HG03460 (cell line): ENCODE data around the gene RELN.
"Not testable (repeated sequence)": the region's sequence is repeated elsewhere in the genome, so short reads cannot be mapped to it uniquely, and the experiment has no call there.

Source experiments
- ATAC-seq: cut with Tn5 transposase; IDR thresholded peaks from one replicate; pipeline ENCODE4 v1.9.1; 2021; ENCODE audit not compliant: unreplicated experiment

RELN gene

DNA sequence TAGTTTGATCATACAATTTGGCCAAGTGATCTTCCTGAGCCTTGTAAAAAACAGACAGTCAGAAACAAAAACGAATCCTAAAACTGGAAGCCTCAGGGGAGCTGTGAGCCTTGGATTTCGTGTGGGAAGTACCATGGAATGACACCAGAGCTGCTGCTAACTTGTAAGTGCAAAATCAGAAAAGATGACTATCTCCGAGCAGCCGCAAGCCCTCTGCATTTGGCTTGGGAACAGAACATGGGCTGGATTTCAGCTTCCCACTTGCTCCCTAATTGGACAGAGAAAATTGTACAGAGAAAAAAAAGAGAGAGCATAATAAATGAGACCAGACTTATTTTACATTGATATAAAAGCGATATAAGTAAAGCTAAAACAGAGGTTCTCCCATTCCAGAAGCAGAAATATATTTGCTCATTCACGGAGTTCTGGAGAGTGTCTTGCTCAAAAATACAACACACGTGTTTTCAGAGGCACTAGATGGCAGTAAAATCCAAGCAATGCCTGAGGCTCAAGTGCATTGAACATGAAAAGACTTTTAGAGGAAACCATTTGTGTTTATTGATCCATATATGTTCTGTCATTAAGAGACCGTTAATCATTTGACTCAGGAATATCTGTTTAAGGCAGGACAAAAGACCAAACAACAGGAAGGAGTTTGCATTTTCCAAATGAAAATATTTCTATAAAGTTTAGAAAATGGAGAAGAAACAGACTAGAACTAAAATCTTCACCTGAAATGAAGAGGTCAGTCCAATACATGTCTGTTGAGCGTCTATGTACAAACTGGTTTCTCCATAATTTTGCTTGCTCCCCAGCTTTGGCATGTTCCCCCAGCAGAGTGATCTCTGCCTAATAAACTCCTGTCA lies 465.2 kb downstream of the RELN start:
- ATAC-seq = no peak

DNA sequence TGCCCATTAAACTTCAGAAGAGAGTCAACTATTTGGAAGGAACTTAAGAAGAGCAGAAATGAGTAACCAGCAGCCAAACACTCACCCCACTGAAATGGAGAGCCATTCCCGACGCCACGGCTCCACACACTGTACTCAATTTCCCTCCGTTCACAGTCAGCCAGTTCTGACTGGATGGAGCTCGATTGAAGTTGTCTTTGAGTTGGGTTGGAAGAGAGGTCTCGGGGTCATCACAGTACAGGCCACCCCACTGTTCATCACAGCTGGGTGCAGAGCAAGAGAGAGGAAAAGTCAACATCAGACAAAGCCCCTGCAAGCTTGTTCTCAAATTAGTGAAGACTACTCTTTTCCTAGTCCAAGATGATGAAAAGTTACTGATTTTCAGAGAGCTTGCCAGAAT lies 467.5 kb downstream of the RELN start:
- ATAC-seq = no peak

DNA sequence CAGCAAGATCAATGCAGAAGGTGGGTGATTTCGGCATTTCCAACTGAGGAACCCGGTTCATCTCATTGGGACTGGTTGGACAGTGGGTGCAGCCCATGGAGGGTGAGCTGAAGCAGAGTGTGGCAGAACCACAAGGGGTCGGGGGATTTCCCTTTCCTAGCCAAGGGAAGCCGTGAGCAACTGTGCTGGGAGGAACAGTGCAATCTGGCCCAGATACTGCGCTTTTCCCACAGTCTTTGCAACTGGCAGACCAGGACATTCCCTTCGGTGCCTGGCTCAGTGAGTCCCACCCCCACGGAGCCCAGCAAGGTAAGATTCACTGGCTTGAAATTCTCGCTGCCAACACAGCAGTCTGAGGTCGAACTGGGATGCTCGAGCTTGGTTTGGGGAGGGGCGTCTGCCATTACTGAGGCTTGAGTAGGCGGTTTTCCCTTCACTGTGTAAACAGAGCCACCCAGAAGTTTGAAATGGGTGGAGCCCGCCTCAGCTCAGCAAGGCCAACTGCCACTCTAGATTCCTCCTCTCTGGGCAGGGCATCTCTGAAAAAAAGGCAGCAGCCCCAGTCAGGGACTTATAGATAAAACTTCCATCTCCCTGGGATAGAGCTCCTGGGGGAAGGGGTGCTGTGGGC lies 484.8 kb downstream of the RELN start:
- ATAC-seq = no peak

DNA sequence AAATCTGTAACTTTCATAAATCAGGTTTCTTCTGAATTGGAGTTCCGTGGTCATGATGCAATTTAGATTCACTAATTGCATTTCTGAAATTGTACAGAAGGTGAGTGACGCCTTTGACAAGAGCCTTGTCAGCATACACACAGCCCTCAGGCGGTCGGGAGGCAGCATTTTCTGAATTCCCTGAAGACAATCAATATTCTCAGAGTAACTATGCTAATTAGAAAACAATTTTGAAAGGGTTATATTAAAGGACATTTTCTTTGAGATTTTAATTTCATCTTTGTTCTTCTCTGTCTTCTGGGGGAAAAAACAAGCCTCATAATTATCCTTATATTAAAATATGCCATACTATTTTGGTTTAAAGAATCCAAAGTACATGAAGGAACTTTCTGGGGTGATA lies 488.3 kb downstream of the RELN start:
- ATAC-seq = no peak

DNA sequence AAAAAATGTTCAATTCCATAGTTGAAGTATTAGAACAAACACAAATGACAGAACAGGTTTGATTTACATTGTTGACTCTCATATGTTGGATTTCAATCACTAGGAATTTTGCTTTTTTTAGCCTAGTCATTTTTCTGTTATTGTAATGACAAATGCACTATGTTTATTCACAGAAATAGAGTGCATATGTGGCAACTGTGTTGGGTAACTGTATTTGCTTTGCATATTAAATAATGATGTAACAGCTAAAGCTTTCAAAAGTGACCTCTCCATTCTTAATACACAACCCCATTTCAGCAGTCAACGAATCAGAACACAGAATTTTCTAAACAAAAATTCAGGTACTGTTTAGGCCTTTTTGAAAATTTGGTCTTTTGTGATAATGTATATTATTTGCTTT lies 489.5 kb downstream of the RELN start:
- no peak for ATAC-seq

DNA sequence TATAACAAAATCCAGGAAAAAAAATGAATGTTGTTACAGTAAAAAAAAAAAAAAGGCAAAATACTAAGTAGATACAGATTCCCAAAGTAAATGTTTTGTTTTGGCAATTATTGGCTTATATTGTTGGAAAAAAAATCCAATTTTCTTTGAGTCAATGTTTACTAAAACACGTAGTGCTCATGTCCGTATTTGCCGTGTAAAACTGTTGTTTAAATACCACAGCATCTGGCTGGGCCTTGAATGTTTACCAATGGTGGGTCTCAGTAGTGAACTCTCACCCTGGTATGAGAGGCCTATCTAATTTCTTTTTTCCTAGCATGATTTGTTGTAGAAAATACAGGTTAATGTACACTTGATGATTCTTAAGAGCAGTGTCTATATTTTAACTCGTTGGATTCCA lies 502.0 kb downstream of the RELN start:
- no peak for ATAC-seq

DNA sequence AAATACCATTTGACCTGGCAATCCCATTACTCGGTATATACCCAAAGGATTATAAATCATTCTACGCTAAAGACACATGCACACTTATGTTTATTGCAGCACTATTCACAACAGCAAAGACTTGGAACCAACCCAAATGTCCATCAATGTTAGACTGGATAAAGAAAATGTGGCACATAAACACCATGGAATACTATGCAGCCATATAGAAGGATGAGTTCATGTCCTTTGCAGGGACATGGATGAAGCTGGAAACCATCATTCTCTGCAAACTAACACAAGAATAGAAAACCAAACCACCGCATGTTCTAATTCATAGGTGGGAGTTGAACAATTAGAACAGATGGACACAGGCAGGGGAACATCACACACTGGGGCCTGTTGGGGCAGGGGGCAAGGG lies 502.6 kb downstream of the RELN start:
- not testable (repeated sequence) for ATAC-seq

DNA sequence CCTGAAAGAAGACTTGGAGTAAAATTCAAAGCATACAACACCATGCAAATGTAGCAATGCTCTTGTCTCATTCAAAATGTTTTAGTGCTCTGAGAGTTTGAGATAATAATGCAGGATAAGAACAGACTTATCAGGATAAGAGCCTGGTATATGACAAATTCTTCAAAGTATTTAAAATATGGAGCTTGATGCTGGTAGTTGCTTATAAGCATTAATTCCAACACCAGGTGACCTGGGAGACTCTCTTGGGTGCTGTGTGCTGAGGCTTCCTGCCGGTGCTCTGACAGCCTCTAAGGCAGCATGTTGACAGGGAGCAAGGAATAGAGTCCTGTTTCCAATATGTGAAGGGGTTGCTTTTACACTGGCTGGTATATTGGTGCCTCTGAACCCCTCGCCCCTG lies 508.7 kb downstream of the RELN start:
- ATAC-seq = no peak

DNA sequence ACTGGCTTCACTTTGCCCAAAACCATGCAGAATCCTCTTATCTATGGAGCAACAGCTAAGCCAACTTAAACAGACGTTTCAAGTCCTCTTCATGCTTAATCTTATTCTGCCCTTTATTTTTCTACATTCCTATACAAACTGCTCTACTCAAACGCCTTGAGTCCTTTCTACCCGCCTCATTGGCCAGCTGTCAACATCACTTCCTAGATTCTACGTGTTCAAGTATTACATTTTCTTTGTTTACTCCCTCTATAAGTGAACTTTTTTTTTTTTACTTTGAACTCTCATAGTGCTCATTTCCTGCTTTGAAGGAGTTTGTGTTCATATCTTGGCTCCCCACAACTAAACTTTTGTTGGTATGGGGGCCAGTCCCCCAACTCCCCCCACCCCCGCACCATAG lies 514.5 kb downstream of the RELN start:
- ATAC-seq = no peak

DNA sequence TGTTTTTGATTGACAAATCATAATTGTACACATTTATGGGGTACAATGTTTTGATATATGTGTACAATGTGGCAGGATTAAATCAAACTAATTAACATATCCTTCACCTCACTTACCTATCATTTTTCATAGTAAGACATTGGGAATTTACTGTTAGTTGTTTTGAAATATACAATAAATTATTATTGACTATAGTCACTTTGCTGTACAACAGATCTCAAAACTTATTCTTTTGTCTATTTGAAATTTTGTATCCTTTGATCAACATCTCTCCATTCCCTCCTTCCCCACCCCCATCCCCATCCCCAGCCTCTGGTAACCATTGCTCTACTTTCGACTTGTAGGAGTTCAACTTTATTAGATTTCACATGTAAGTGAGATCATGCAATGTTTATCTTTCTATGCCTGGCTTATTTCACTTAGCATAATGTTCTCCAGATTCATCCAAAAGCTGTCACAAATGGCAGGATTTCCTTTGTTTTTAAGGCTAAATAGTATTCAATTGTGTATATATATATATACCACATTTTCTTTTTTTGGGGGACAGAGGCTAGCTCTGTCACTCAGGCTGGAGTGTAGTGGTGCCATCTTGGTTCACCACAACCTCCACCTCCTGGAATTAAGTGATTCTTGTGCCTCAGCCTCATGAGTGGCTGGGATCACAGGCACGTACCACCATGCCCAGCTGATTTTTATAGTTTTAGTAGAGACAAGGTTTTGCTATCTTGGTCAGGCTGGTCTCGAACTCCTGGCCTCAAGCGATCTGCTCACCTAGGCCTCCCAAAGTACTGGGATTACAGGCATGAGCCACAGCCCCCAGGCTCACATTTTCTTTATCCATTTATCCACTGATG lies 520.1 kb downstream of the RELN start:
- ATAC-seq = no peak

DNA sequence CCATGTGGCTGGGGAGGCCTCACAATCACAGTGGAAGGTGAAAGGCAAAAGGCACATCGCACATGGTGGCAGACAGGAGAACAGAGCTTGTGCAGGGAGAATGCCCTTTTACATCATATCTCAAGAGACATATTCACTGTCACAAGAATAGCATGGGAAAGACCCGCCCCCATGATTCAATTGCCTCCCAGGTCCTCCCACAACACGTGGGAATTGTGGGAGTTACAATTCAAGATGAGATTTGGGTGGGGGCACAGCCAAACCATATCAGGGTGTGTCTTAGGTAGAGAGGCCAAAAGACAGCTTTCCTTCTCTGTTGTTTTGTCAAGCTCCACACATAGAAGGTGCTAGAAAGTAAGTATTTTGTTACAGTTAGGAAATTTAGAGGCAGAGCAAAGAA lies 522.6 kb downstream of the RELN start:
- no peak for ATAC-seq

DNA sequence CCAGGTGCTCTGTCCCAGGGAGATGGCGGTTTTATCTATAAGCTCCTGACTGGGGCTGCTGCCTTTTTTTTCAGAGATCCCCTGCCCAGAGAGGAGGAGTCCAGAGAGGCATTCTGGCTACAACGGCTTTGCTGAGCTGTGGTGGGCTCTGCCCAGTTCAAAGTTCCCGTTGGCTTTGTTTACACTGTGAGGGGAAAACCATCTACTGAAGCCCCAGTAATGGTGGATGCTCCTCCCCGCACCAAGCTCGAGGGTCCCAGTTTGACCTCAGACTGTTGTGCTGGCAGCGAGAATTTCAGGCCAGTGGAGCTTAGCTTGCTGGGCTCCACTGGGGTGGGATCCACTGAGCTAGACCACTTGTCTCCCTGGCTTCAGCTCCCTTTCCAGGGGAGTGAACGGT lies 527.1 kb downstream of the RELN start:
- ATAC-seq = no peak

DNA sequence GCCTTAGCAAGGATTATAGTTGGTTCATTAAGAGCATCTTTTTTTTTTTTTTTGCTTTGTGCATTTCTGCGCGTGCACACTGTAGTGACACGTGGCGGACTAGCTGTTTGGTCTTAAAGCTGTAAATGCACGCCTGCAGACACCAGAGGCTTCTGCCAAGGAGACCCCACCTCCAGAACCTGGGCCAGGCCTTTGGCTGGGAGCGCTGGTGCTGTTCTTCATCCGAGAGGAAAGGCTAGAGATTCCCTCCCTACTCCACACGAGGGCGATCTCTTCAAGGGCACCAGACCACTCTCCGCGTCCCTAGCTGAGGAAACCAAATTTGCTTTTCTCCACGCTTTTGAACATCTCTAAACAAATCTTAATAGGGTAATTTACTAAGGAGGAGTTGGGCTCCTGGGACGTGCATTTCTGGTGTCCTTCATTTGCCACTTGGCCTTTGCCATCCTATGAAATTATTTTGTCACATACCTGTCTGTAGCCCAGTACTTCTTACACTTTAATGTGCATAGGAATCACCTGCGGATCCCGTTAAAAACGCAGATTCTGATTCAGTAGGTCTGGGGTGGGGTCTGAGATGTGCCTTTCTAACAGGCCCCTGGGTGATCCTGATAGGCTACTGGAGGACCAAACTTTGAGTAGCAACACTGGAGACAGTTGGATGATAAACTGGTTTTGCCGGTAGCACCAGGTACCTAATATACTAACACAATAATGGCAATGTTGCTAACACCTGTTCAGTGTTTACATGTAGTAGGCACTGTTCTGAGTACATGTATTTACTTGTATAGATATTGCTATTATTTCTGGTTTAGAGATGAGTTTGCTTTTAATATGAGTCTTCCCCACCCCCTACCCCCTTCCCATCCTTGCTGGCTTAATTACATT lies 542.1 kb downstream of the RELN start:
- ATAC-seq = no peak

DNA sequence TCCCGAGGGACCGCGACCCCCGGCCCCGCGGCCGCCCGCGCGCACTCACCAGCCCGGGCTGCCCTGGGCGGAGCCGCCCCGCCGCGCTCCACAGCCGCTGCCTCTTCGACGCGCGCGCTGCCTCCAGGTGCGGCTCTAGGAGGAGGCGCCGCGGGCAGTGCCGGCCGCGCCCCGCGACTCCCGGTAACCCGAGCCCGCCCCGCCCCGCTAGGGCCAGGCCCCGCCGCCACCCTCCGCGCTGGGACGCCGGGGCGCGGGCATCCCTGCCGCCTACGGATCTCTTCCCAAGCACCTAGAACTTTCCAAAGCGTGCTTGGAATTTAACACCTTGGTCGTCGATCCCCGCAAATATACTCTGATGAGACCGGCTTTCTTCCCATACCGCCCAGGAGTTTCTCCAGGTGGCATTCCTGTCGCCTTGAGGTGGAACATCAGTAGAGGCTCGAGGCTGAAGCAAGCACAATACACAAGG lies 543.4 kb downstream of the RELN start, which contains the start of gene SLC26A5:
Gene SLC26A5, minus strand, starts transcription at position 159 of the 472 bp plus-strand sequence. CDS start 24,693 bp downstream, outside the sequence.
- no peak for ATAC-seq

DNA sequence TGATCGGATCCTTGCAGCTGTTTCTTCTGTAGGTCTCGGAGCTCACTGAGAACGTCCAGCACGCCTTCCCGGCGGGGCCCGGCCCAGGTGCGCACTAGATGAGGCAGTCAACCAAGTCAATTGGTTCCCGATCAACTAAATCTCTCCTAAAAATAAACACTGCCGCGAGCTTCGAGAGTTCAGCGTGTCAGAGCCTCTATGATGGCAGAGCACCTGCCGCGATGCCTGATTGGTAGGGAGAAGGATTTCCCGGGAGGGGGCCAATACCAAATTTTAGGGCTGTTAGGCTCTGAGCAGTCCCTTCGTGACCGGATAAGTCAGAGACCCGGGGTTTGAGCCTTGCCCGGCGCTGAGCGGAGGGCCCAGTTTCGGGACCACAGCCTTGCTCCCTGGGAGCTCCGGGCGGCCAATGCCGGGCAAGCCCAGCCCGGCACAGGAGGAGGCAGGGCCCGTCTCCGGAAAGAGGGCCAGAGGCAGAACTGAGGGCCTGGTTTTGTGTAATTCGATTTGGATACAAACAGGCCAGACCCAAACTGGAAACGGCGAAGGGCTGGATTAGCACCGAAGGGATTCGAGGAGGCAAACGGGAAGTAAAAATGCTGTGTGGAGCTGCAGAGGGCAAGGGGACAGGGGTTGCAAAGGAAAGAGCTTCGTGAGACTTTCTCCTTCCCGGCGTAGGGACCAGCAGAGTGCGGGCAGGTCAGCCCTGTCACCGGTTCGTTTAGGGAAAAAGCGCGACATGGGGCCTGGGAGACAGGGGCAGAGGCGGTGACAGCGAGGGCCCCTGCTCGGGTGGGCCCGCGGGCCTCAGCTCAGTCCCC lies 544.0 kb downstream of the RELN start:
- no peak for ATAC-seq

DNA sequence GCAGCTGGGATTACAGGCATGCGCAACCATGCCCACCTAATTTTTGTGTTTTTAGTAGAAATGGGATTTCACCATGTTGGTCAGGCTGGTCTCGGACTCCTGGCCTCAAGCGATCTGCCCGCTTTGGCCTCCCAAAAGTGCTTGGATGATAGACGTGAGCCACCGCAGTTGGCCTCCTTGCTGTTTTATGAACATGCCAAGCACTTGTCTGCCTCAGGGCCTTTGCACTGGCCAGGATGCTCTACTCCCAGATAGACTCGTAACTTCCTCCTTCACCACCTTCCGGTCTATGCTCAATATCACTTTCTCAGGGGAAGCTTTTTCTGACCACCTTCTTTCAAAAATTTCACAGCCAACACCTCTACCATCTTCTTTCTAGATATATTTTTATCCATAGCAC lies 549.8 kb downstream of the RELN start:
- no peak for ATAC-seq

DNA sequence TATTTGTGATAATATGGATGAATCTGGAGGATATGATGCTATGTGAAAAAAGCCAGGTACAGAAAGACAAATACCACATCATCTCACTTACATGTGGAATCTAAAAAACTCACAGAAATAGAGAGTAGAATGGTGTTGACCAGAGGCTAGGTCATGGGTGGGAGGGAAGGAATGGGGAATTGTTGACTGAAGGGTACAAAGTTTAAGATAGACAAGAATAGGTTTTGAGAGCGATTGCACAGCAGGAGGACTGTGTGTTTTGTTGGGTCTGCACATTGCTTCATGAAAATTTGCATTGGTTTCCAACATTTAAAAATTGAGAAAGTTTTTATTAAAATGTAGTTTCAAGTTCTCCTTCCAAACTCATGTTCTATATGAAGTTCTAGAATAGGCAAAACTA lies 551.8 kb downstream of the RELN start:
- ATAC-seq = no peak

DNA sequence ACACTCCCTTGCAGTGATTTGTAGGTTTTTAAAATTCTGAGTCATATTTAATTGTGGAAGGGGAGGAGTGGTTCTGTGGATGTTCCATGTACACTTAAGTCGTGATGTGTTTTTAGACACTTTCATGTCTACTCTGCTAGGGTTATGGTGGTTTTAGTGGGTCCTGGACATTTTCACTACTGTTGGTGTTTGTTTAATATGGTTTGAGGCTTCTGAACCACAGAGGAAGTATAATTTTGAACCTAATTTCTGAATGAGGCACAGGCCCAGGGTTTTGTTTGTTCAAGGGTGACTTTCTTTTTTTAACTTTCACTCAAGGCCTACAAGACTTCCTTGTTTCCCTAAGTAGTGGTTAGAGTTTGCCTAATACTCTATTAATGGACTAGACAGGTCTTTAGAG lies 556.7 kb downstream of the RELN start:
- peak; percentile 56 for ATAC-seq

DNA sequence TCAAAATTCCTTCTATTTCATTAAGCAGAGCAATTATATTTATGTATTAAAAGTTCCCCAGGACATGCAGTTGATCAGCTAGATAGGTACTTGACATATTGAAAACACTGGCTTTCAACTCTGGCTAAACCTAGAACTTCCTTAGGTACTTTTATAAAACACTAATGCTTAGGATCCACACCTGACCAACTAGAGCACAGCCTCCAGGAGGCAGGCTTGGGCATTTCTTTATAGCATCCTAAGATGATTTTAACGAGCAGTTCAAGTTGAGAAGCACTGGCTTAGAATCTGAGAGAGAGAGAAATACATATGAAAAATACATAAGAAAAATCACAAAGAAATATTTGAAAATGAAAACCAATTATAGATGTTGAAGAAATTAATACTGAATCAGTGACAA lies 564.3 kb downstream of the RELN start:
- no peak for ATAC-seq
